Activated CD4-positive, alpha-beta T cell treated with anti-CD3 and anti-CD28 coated beads, Interleukin-2, amount 50 U/mL, for 16 hours (primary cell): ENCODE data around the gene CDC14A.

Source experiments
- DNase-seq: peaks from one replicate; pipeline ENCODE4 v3.0.0-alpha.2; 2020

CDC14A gene

DNA sequence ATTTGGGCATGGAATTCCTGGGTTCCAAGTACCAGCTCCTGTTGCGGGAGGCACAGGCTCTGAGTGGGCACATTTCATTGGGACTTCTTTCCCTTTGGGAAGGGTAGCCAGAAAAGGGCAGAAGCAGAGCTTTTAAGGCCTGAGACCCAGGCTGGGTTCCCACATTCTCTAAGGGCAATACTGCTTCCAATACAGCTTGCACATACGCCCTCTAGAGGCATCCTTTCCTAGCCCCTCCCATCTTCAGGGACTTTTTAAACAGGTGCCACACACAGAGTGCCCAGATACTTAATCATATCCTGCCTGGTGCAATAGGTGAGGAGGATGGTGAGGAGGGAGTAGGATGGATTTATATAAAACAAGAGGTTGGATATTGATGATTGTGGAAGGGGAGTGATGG lies 191.3 kb downstream of the CDC14A start:
- DNase-seq, result peak; percentile 54

DNA sequence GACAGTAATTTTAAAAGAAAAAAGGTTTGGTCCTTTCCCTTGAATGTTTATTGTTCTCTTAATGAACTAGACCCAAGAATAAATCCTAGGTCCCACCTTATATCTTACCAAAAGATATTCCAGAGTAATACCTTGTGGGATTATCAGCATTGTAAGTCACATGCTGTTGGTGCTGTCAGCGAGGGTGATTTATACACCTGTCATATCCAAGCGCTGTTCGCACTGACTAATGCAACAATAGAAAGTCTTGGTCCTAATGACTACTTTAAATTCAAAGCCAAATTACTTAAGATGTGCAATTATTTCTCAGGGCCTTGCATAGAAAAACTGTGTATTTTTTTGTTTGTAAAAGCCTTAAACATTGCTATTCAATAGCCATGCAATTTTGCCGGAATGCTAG lies 192.5 kb downstream of the CDC14A start:
- DNase-seq, result no peak

DNA sequence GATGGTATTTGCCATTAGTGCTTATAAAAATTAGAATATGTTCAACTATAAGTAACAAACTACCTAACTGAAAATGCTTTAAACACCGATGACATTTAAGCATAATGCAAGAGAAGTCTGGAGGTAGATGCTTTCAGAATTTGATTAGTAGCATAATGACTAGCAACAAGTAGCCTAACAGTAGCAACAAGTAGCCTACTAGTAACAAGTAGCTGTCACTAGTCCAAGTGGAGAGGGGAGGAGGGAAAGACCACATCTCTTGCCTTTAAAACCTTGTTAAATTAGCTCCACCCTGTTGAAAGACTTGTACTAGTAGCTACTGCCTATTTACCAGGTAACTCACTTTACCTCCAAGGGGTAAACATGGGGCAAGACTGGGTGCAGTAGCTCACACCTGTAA lies 193.5 kb downstream of the CDC14A start:
- no peak for DNase-seq

DNA sequence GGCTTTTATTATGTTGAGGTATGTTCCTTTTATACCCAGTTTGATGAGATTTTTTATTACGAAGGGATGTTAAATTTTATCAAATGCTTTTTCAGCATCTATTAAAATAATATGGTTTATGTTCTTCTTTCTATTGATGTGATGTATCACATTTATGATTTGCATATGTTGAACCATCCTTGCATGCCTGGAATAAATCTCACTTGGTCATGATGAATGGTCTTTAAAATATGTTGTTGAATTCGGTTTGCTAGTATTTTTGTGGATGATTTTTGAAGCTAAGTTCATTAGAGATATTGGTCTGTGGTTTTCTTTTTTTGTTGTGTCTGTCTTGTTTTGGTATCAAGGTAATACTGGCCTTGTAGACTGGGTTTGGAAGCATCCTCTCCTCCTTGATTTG lies 199.7 kb downstream of the CDC14A start:
- no peak for DNase-seq

DNA sequence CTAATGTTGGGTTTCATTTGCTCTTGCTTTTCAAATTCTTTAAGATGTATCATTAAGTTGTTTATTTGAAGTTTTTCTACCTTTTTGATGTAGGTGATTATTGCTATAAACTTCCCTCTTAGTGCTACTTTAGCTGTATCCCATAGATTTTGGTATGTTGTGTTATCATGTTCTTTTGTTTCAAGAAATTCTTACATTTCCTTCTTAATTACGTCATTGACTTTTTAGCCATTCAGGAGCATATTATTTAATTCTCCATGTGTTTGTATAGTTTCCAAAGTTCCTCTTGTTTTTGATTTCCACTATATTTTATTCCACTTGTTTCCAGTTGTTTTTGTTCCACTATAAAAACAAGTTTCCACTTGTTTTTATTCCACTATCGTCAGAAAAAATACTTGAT lies 200.6 kb downstream of the CDC14A start:
- DNase-seq, result no peak

DNA sequence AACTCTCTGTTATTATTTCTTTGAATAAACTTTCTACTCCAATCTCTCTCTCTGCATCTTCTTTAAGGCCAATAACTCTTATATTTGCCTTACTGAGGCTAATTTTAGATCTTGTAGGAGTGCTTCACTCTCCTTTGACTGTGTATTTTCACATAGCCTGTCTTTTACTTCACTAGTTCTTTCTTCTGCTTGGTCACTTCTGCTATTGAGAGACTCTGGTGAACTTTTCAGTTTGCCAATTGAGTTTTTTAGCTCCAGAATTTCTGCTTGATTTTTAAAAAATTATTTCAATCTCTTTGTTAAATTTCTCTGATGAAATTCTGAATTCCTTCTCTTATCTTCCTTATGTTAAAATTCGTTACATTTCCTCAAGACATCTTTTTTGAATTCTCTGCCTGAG lies 203.9 kb downstream of the CDC14A start:
- no peak for DNase-seq

GRCh38 chr1:100556925-100557605 lies 204.8 kb downstream of the CDC14A start:
- DNase-seq, result no peak

GRCh38 chr1:100557606-100557953 lies 205.3 kb downstream of the CDC14A start:
- no peak for DNase-seq

DNA sequence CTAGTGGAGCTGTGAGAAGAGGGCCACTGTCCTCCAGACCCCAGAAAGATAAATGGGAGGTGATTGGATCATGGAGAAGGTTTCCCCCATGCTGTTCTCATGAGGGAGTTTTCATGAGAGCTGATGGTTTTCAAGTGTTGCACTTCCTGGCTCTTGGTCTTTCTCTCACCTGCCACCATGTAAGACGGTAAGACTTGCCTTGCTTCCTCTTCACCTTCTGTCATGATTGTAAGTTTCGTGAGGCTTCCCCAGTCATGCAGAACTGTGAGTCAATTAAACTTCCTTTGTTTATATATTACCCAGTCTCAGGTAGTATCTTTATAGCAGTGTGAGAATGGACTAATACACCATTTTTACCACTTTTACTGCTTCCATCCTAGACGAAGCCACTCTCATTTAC lies 213.2 kb downstream of the CDC14A start:
- DNase-seq, result no peak

DNA sequence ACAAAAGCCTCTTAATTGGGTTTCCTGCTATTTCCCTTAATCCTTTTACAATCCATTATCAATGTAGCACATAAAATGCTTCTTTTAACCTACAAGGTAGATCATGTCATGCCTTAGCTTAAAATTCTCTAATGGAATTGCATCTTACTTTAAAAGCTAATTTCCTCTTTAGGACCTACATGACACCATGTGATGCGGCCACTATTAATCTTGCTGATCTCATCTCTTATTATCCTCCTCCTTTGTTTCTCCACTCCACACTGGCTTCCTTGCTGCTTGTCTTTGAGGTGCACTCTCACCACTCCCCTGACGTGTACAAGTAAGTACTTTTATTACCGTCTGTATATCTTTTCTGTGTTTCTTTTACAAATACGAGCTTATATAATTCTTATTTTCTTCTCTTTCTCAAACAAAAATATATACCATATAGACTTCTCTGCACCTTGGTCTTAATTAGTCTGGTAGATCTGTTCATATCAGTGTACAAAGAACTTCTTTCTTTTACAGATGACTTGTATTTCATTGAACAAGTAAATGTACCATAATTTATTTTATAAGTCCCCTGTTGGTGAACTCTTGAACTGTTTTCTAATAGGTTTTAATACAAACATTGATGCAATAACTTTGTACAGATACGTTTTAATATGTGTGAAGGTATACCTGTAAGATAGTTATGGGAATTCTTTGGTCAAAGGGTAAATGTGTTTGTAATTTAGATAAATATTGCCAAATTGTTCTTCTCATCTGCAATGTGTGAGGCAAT lies 213.8 kb downstream of the CDC14A start:
- DNase-seq, result no peak

GRCh38 chr1:100567062-100567461 lies 214.8 kb downstream of the CDC14A start:
- no peak for DNase-seq
